ENCODE results near the gene PTTG2. TPM values are rescaled to one million over a fixed set of nuclear protein-coding genes. Genes with fewer than 3 reads are reported as not detected.
"Not testable (repeated sequence)": the region's sequence is repeated elsewhere in the genome, so short reads cannot be mapped to it uniquely, and the experiment has no call there.

The PTTG2 gene
- total and polyA plus RNA-seq, 2 of the 13 experiments (the other 11 are each of a cell fraction or from before 2014, with no cell fraction given) = not detected

GRCh38 chr4:37975321-37975822 lies 15.2 kb downstream of the PTTG2 start:
- CTCF ChIA-PET (ENCODE audit: low intra/inter-chr PET ratio, low total read pairs); H3K27me3 ChIP-seq (ENCODE audit: control insufficient read depth in 1 of 2, insufficient read depth in 2 of 2, low read length in 2 of 2); H3K9me3 ChIP-seq (ENCODE audit: low read length); H3K27ac ChIP-seq (ENCODE audit: extremely low read length, insufficient read depth, low read length); FAIRE-seq; H3K36me3 ChIP-seq (replicated peaks in 1 of 2; ENCODE audit: control insufficient read depth in 1 of 2, insufficient read depth in 2 of 2, low read length in 2 of 2); H2AFZ ChIP-seq (ENCODE audit: low read length); H3K9ac ChIP-seq (ENCODE audit: insufficient read depth, low read depth, low read length); ATAC-seq; H3K79me2 ChIP-seq (ENCODE audit: insufficient read depth, low read length); H4K20me1 ChIP-seq (ENCODE audit: insufficient read depth, low read length); in situ Hi-C loops (cut with HindIII; ENCODE audit: extremely low pct_ligation_motif_present, low pct_unique_long_range_greater_than_20kb); H3K4me3 ChIP-seq (replicated peaks in 1 of 3; ENCODE audit: insufficient read depth in 1 of 3, low read depth in 2 of 3, low read length in 3 of 3); BruUV-seq (replicated peaks); POLR2A ChIA-PET: not testable (repeated sequence)
- peaks cover 40% of the 10 kb centered on the region for H3K4me1 ChIP-seq (ENCODE audit: insufficient read depth, low read length)
- peak overlapping the region; percentile 42 for H3K4me2 ChIP-seq (ENCODE audit: low read depth, low read length)
- intact Hi-C loops (cut with micrococcal nuclease; ENCODE audit: unreplicated experiment) = loop anchor here (10.0 kb wide), 1 partner anchor 91 kb away; no protein-coding TSS in a partner anchor
- peak; percentile 25 for DNase-seq (ENCODE audit: low spot score)
- WGBS (ENCODE audit: low lambda C conversion rate) = 16% methylated on average over 10 of the region's 13 CpGs
- TF ChIP-seq SALL1 (CRISPR knock-in tag; IDR thresholded peaks at IDR 0.05) (peak; percentile 27; the same call in 1 of the 2 replicates), CTCF (CRISPR knock-in tag; IDR thresholded peaks at IDR 0.05) (peak; percentile 59), FOXA3 (CRISPR knock-in tag; IDR thresholded peaks at IDR 0.05) (0 out of 2 replicates have a peak, but pooled peaks have one; percentile 7), HNF4A (CRISPR knock-in tag; IDR thresholded peaks at IDR 0.05) (peak; percentile 32; the same call in 1 of the 2 replicates), STAG1 (CRISPR knock-in tag; IDR thresholded peaks at IDR 0.05) (peak; percentile 57)

- 0% methylated on average over 3 of the region's 3 CpGs for WGBS (ENCODE audit: low lambda C conversion rate)
- intact Hi-C loops (cut with micrococcal nuclease; ENCODE audit: unreplicated experiment) = loop anchor here (2.0 to 10.0 kb wide), 4 partner anchors 60 to 174 kb away; partner anchors contain the start of gene PGM2
- TF ChIP-seq HNRNPH1 (optimal IDR thresholded peaks at IDR 0.05; ENCODE audit: low read depth, low read length) (no peak), HNF4A (CRISPR knock-in tag; IDR thresholded peaks at IDR 0.05) (peak; percentile 36; the same call in 1 of the 2 replicates), THAP7 (CRISPR knock-in tag; IDR thresholded peaks at IDR 0.05) (0 out of 2 replicates have a peak, but pooled peaks have one; percentile 43), CTCF (CRISPR knock-in tag; IDR thresholded peaks at IDR 0.05) (no peak), ZNF574 (CRISPR knock-in tag; IDR thresholded peaks at IDR 0.05) (0 out of 2 replicates have a peak, but pooled peaks have one; percentile 2), EHMT2 (IDR thresholded peaks at IDR 0.05; ENCODE audit: borderline replicate concordance, low read depth, low read length) (0 out of 2 replicates have a peak, but pooled peaks have one; percentile 43)
Observed at GRCh38 chr4:37976507-37976906, 16.3 kb downstream of the PTTG2 start.

More at GRCh38 chr4:37976507-37976906, 16.3 kb downstream of the PTTG2 start:
- H3K9ac ChIP-seq (ENCODE audit: insufficient read depth, low read depth, low read length) = peak overlapping the region; percentile 69
- peak overlapping the region; percentile 42 for H2AFZ ChIP-seq (ENCODE audit: low read length)
- H3K79me2 ChIP-seq (ENCODE audit: insufficient read depth, low read length) = peaks cover 9% of the 10 kb centered on the region
- H3K27ac ChIP-seq (ENCODE audit: extremely low read length, insufficient read depth, low read length) = peak overlapping the region; percentile 72
- FAIRE-seq (peak; percentile 42), ATAC-seq (peak; percentile 48), DNase-seq (ENCODE audit: low spot score) (peak; percentile 39)
- CTCF ChIA-PET (ENCODE audit: low intra/inter-chr PET ratio, low total read pairs) = no interaction called here
- peak overlapping the region; percentile 96 for H3K4me2 ChIP-seq (ENCODE audit: low read depth, low read length)
- peaks cover 43% of the 10 kb centered on the region for H3K4me1 ChIP-seq (ENCODE audit: insufficient read depth, low read length)
- TSS peak; percentile 92 for BruUV-seq (replicated peaks)
- no peaks in the 10 kb centered on the region for H3K9me3 ChIP-seq (ENCODE audit: low read length)
- POLR2A ChIA-PET = interaction anchor here (1.0 kb wide), 1 partner anchor 175 kb away, joined by 3 read pairs; no protein-coding TSS in a partner anchor
- peak overlapping the region; percentile 57 to 83 (median 67) for H3K4me3 ChIP-seq (replicated peaks in 1 of 3; ENCODE audit: insufficient read depth in 1 of 3, low read depth in 2 of 3, low read length in 3 of 3)
- no peaks in the 10 kb centered on the region for H3K36me3 ChIP-seq (replicated peaks in 1 of 2; ENCODE audit: control insufficient read depth in 1 of 2, insufficient read depth in 2 of 2, low read length in 2 of 2)
- no peaks in the 10 kb centered on the region for H3K27me3 ChIP-seq (ENCODE audit: control insufficient read depth in 1 of 2, insufficient read depth in 2 of 2, low read length in 2 of 2)
- H4K20me1 ChIP-seq (ENCODE audit: insufficient read depth, low read length) = 0 out of 2 replicates have a peak, but pooled peaks cover 2% of the 10 kb centered on the region
- in situ Hi-C loops (cut with HindIII; ENCODE audit: extremely low pct_ligation_motif_present, low pct_unique_long_range_greater_than_20kb) = no loop called here

Measured in HepG2 (cell line).